GM12801 (cell line): Measurements from ENCODE around the gene DOHH.

ENCODE experiments used
- TF ChIP-seq, protein P1 (sequence below): IDR thresholded peaks from one replicate; pipeline ENCODE4 v1.5.1; 2011; ENCODE audit warnings: control low read depth; ENCODE audit not compliant: insufficient read length; ENCODE audit errors: extremely low read depth

Gene DOHH

DNA sequence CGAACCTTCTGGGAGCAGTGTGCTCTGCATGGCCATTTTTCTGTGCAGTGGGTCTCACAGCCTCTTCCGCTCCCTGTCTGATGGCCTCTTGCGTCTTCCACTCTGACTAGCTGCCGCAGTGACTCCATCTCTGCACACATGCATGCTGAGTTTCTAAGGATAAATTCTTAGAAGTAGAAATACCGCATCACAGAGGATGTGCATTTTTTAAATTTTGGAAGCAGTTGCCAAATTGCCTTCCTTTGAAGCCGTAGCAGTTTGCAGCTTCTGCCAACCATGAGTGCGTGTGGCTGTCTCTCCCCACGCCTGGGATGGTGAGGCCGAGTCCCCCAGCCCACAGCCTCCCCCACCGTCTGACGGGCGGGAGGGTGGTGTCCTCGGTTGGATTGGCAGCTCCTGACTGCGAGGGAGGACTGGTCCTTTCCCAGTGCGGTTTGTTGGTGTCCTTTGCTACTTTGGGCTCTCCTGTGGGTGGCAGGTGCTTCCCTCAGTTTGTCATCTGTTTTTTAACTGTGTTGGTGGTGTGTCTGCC is 15.5 kb upstream of the DOHH start:
- TF ChIP-seq, protein P1, sequence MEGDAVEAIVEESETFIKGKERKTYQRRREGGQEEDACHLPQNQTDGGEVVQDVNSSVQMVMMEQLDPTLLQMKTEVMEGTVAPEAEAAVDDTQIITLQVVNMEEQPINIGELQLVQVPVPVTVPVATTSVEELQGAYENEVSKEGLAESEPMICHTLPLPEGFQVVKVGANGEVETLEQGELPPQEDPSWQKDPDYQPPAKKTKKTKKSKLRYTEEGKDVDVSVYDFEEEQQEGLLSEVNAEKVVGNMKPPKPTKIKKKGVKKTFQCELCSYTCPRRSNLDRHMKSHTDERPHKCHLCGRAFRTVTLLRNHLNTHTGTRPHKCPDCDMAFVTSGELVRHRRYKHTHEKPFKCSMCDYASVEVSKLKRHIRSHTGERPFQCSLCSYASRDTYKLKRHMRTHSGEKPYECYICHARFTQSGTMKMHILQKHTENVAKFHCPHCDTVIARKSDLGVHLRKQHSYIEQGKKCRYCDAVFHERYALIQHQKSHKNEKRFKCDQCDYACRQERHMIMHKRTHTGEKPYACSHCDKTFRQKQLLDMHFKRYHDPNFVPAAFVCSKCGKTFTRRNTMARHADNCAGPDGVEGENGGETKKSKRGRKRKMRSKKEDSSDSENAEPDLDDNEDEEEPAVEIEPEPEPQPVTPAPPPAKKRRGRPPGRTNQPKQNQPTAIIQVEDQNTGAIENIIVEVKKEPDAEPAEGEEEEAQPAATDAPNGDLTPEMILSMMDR, result no peak

DNA sequence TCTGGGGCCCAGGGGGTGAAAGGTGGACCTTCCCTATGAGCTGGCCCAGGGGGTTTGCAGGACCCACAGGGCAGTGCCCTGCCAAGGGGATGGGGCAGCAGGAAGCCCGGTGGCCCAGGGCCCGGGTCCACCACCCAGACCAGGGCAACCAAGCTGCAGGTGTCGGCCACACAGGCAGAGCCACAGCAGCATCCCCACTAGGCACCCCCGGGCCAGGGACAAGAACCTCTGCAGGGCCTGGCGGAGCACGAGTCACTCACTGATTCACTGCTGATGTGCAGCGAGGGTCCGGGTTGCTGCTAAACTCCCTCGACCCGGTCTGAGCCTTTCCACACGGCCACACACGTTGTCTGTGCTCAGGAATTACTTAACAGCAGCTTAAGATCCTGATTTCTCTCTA is 14.5 kb upstream of the DOHH start:
- TF ChIP-seq, protein P1, result no peak

DNA sequence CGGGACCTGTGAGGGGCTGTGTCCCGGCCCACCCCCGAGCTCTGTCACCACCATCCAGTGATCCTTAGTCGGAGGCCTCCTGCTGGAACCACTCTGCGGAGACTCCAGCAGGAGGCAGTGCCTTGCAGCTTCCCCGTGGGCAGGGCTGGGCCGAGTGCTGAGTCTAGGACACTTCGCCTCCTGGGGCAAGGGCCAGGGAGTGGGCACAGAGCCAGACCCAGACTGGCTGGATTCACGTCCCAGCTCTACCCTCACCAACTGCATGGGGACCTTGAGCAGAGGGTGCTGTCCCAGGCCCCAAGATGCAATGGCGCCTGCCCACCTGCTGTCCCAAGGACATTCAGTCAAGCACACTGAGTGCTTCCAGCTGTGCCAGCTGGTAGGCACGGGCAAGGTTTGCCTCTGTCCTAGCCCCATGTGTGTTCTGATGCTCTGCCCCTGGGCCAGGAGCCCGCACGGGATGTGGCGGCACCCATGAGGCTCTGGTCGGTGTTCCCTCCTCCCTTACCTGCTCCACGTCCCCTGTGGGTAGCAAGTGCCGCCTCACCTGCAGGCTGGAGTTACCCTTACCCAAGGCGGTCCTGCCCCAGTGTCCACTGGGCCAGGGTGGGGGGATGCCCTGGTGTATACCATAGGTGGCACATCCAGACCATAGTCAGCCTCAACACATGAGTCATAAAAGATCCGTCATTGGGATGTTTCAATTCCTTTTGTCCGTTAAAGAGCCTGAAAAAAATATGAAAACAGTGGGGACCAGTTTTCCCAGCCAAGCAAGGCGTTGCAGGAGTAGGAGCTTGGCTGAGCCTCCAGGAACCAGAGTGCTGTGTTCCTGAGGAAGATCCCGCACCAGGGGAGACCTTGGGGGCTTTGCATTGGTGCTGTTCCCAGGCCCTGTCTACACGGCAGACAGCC is 13.0 kb upstream of the DOHH start:
- TF ChIP-seq, protein P1, result no peak

DNA sequence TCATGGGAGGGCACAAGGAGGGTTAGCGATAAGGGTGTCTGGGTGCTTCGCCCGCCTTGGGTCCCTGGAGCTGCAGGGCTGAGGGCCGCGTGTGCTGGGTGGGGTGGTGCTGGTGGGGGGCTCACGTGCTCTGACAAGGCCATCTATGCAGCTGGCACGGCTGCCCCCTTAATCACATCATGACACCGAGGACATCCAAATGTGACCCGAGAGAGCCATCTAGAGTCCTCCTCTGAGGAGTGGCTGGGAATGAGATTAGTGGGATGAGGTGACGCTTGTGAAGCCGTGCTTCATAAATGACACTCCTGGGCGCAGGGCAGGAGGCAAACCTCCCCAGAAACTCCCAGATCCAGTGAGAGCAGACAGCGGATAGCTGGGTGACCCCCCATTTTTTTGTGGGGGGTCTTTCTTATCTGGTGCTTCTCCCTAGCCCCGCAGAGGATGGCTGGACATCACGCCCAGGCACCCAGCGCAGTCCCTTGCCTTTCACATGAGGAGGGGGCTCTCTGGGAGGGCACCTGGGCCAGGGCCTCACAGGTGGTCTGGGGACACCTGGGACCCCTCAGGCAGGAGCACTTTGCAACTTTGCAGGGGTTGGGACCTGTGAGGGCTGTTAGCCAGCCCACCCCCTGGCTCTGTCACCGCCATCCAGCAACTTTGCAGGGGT is 12.2 kb upstream of the DOHH start:
- TF ChIP-seq, protein P1, result no peak

DNA sequence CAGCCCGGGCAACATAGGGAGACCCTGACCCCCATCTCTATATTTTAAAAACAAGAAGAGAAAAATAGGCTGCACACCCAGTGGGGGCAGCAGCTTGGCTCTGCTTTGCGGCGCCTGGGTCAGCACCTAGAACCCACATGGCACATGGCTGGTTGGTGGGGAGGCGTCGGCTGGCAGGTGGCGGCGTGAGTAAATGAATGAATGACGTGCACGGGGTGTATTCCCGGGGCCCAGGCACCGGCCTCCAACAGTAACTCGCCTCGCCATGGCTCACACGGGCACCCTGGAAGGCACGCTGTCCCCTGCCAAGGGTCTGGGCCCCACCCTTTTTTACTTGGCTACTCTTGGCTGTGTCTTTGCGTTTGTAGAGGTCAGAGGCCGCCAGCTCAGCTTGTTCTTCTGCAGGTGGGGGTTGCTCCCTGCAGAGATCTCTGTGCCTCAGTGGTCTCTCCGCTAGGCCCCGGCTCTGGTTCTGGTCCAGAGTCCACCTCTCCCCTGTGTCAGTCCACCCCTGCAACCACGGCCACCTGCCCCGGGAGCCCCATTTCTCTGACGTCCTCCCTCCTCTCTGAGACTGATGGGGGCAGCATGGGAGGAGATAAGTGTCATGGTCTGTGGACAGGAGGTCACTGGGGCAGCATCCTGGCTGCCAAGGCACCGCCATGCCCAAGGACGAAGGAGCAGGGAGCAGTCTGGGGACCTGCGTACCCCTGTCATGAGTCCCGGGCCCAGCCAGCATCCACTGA is 11.2 kb upstream of the DOHH start:
- TF ChIP-seq, protein P1, result no peak

DNA sequence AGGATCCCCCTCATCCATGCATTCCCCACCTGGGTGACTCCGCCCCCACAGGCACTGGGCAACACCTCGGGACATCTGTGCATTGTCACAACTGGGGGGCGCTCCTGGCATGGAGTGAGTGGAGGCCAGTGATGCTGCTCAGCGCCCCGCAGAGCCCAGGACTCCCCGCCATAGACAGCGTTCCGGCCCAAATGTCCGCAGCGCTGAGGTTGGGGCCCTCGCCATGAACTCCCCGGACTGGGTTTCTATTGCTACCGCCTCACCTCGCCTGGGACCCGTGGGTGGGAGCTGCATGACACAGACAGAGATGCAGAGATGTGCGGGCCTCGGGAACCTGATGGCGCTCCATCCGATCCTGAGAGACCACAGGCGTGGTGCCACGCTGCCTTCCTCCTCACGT is 10.3 kb upstream of the DOHH start:
- TF ChIP-seq, protein P1, result no peak

DNA sequence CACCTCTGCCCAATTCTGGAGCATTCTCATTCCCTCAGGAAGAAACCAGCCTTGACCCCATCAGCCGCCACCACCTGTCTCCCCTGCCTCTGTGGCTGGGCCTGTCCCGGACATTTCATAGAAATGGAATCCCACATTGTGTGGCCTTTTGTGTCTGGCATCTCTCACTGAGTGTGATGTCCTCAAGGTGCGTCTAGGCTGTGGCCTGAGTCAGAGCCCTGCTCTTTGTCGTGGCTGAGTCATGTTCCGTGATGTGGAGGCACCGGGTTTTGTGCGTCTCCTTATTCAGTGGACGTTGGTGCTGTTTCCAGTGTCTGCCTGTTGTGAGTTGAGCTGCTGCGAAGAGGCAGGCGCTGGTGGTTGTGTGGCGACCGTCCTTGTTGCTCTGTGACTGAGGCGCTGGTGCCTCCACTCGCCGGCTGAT is 9.1 kb upstream of the DOHH start:
- TF ChIP-seq, protein P1, result no peak
